GM12864 (cell line): ENCODE results near the gene NOM1.
"Not testable (repeated sequence)": the region's sequence is repeated elsewhere in the genome, so short reads cannot be mapped to it uniquely, and the experiment has no call there.

Source experiments
- DNase-seq: peaks from one replicate; pipeline ENCODE4 v3.0.0-alpha.2; 2011; ENCODE audit warnings: low read depth
- H3K4me3 ChIP-seq: 2 replicates; pipeline ENCODE4 v1.5.1; 2011; ENCODE audit warnings: mild to moderate bottlenecking, low read depth, low read length, control low read depth
- TF ChIP-seq, protein P1 (sequence below): IDR thresholded peaks from 2 replicates; pipeline ENCODE4 v1.5.1; 2011; ENCODE audit warnings: low read depth, mild to moderate bottlenecking, moderate library complexity, low read length, control low read depth, inconsistent platforms; ENCODE audit errors: missing control alignments

The NOM1 gene

GRCh38 chr7:156919132-156919713 lies 30.3 kb upstream of the NOM1 start:
- H3K4me3 ChIP-seq = no peak overlapping the region
- no peak for DNase-seq
- TF ChIP-seq, protein P1, sequence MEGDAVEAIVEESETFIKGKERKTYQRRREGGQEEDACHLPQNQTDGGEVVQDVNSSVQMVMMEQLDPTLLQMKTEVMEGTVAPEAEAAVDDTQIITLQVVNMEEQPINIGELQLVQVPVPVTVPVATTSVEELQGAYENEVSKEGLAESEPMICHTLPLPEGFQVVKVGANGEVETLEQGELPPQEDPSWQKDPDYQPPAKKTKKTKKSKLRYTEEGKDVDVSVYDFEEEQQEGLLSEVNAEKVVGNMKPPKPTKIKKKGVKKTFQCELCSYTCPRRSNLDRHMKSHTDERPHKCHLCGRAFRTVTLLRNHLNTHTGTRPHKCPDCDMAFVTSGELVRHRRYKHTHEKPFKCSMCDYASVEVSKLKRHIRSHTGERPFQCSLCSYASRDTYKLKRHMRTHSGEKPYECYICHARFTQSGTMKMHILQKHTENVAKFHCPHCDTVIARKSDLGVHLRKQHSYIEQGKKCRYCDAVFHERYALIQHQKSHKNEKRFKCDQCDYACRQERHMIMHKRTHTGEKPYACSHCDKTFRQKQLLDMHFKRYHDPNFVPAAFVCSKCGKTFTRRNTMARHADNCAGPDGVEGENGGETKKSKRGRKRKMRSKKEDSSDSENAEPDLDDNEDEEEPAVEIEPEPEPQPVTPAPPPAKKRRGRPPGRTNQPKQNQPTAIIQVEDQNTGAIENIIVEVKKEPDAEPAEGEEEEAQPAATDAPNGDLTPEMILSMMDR = no peak

- H3K4me3 ChIP-seq = no peak overlapping the region
- no peak for DNase-seq
- TF ChIP-seq, protein P1 = no peak
Measured at GRCh38 chr7:156920076-156920475, 29.4 kb upstream of the NOM1 start.

DNA sequence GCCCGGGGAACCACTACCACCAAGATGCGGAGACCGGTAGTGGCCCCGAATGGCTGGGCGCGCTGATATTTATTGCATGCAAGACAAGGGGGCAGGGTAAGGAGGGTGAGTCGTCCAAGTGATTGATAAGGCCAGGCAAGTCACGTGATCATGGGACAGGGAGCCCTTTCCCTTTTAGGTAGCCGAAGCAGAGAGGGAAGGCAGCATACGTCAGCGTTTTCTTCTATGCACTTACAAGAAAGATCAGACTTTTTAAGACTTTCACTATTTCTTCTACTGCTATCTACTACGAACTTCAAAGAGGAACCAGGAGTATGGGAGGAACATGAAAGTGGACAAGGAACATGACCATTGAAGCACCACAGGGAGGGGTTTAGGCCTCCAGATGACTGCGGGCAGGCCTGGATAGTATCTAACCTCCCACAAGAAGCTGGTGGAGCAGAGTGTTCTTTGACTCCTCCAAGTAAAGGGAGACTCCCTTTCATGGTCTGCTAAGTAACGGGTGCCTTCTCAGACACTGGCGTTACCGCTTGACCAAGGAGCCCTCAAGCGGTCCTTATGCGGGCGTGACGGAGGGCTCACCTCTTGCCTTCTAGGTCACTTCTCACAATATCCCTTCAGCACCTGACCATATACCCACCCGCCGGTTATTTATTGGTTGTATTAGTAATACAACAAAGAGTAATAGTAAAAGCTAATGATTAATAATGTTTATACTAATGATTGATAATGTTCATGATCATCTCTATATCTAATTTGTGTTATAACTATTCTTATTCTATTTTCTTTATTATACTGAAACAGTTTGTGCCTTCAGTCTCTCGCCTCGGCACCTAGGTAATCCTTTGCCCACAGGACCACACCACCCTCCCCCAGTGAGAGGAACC lies 28.8 kb upstream of the NOM1 start:
- not testable (repeated sequence) for H3K4me3 ChIP-seq, DNase-seq

DNA sequence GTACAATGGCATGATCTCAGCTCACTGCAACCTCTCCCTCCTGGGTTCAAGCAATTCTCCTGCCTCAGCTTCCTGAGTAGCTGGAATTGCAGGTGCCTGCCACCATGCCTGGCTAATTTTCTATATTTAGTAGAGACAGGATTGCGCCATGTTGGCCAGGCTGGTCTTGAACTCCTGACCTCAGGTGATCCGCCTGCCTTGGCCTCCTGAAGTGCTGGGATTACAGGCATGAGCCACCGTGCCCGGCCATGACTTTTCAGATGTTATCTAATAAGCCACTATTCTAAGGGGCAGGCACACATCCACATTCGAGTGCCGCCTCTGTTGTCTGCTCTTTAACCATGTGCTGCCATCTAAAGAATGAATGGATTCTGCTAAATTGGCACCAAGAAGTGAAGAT lies 27.2 kb upstream of the NOM1 start:
- not testable (repeated sequence) for DNase-seq

GRCh38 chr7:156925821-156926220 lies 23.7 kb upstream of the NOM1 start:
- not testable (repeated sequence) for DNase-seq, H3K4me3 ChIP-seq

More for the DNA sequence above, 27.2 kb upstream of the NOM1 start:
- not testable (repeated sequence) for H3K4me3 ChIP-seq

GRCh38 chr7:156927571-156928405 lies 21.7 kb upstream of the NOM1 start:
- H3K4me3 ChIP-seq = no peak overlapping the region
- TF ChIP-seq, protein P1 = no peak
- no peak for DNase-seq

DNA sequence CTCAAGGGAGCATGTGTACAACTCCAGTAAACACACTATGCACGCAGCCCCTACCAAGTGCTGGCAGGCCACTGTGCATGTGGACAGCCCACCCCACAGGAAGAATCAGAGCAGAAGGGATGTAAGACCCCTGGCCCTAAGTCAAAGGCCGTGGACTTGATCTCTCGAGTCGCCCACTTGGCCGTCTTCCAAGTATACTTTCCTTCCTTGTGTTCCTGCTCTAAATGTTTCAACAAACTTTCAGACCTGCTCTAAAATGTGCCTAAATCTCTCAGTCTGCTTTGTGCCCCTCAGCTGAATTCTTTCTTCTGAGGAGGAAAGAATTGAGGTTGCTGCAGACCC lies 21.1 kb upstream of the NOM1 start:
- TF ChIP-seq, protein P1 = no peak
- no peak for DNase-seq
- no peak overlapping the region for H3K4me3 ChIP-seq

DNA sequence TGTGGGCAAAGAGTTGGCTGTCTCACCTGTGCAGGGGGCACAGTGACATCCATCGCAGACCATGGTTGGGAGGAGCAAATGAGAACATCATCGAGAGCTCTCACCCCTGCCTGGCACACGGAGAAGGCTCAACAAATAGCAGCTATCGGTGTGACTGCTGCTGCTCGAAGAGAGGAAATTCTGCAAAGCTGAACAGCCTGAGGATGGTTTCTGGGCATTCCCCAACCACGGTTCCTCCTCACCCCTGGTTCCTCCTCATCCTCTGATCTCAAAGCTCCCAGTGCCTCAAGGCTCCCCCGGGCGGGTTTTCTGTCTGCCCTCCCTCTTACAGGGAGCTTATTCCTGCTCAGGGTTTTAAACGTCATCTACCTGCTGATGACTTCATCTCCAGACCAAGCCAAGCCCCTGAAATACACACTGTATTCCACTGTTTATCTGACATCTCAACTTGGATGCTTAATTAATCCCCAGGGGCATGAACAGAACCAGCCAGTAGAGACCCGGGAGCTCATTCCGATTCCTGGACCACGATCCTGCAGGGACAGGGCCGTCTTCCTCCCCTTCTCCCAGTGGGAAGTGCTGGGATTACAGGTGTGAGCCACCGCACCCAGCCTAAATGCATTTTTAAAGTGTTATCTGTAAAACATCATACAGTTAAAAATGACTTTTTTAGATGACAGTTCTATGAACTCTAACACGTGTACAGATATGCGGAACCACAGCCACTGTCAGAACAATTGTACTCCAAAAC lies 19.5 kb upstream of the NOM1 start:
- no peak for DNase-seq
- TF ChIP-seq, protein P1 = no peak
- no peak overlapping the region for H3K4me3 ChIP-seq
